ENCODE results near the gene FBXW8.

The FBXW8 gene

DNA sequence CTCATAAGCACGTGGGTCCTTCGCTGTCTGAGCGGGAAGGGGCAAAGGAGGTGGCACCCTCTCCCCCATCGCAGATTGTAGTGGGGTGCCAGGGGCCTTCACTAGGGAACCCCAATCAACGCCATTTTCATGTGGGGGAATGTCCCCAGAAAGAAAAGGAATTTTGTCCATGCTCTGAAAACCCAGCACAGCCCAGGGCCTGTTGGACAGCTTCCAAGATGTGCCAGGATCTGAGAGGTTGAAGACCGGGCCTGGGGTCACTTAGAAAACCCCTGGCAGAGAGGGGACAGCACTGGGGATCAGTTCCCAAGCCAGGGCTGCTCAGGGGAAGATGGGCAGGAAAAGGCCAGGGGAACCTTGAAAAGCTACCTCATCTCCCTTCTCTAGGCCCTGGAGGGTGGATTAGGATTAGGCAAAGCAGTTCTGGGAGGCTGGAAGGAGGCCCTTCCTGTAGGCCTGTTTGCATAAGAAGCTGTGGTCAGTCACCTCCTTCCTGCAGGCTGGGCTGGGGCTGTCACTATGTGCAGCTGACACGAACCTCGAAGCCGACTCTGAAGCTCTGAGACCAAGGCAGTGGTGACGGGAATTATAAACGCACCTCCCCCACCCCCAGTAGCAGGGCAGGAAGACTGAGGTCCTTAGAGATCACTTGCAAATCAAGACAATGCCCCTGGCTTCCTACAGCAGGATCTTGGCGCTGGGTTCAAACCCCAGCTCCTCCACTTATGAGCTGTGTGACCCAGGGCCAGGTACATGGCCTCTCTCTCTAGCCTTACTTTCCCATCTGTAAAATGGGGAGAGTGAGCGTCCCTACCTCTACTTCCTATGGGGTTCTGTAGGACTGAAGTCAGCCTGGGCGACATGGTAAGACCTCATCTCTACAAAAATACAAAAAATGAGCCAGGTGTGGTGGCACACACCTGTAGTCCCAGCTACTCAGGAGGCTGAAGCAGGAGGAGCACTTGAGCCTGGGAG, 159.5 kb downstream of the FBXW8 start (continued):
- TF ChIP-seq, protein P1, sequence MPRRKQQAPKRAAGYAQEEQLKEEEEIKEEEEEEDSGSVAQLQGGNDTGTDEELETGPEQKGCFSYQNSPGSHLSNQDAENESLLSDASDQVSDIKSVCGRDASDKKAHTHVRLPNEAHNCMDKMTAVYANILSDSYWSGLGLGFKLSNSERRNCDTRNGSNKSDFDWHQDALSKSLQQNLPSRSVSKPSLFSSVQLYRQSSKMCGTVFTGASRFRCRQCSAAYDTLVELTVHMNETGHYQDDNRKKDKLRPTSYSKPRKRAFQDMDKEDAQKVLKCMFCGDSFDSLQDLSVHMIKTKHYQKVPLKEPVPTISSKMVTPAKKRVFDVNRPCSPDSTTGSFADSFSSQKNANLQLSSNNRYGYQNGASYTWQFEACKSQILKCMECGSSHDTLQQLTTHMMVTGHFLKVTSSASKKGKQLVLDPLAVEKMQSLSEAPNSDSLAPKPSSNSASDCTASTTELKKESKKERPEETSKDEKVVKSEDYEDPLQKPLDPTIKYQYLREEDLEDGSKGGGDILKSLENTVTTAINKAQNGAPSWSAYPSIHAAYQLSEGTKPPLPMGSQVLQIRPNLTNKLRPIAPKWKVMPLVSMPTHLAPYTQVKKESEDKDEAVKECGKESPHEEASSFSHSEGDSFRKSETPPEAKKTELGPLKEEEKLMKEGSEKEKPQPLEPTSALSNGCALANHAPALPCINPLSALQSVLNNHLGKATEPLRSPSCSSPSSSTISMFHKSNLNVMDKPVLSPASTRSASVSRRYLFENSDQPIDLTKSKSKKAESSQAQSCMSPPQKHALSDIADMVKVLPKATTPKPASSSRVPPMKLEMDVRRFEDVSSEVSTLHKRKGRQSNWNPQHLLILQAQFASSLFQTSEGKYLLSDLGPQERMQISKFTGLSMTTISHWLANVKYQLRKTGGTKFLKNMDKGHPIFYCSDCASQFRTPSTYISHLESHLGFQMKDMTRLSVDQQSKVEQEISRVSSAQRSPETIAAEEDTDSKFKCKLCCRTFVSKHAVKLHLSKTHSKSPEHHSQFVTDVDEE (CRISPR knock-in tag; IDR thresholded peaks at IDR 0.05) = no peak

DNA sequence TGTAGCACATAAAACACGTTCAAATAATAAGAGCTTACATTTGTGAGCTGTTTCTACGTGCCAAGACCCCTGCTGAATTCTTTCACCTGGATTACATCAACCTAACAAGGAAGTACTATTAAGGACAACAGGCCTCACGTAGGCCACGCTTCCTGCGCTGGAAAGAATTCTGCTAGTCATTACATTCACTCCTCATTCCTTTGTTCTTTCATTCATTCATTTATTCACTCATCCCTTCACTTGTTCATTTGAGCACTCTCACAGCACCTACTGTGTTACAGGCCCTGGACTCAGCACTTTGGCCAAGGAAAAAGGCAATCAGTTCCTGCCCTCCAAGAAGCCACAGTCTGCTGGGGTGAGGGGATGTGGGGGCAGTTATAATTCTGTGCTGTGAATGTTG, 160.3 kb downstream of the FBXW8 start:
- TF ChIP-seq GLIS3 (CRISPR knock-in tag; IDR thresholded peaks at IDR 0.05) (no peak), PPARA (CRISPR knock-in tag; IDR thresholded peaks at IDR 0.05; ENCODE audit: borderline replicate concordance) (no peak), ZNF8 (CRISPR knock-in tag; IDR thresholded peaks at IDR 0.05) (no peak), ZC3H10 (CRISPR knock-in tag; IDR thresholded peaks at IDR 0.05) (no peak), ZFP30 (CRISPR knock-in tag; IDR thresholded peaks at IDR 0.05) (no peak), ARNTL (CRISPR knock-in tag; IDR thresholded peaks at IDR 0.05; ENCODE audit: borderline replicate concordance, low read depth) (no peak), ZFP3 (CRISPR knock-in tag; IDR thresholded peaks at IDR 0.05) (no peak)
- TF ChIP-seq, protein P2, sequence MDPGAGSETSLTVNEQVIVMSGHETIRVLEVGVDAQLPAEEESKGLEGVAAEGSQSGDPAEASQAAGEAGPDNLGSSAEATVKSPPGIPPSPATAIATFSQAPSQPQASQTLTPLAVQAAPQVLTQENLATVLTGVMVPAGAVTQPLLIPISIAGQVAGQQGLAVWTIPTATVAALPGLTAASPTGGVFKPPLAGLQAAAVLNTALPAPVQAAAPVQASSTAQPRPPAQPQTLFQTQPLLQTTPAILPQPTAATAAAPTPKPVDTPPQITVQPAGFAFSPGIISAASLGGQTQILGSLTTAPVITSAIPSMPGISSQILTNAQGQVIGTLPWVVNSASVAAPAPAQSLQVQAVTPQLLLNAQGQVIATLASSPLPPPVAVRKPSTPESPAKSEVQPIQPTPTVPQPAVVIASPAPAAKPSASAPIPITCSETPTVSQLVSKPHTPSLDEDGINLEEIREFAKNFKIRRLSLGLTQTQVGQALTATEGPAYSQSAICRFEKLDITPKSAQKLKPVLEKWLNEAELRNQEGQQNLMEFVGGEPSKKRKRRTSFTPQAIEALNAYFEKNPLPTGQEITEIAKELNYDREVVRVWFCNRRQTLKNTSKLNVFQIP (CRISPR knock-in tag; IDR thresholded peaks at IDR 0.05; ENCODE audit: borderline replicate concordance, low read depth) = no peak
- no peak for ATAC-seq

DNA sequence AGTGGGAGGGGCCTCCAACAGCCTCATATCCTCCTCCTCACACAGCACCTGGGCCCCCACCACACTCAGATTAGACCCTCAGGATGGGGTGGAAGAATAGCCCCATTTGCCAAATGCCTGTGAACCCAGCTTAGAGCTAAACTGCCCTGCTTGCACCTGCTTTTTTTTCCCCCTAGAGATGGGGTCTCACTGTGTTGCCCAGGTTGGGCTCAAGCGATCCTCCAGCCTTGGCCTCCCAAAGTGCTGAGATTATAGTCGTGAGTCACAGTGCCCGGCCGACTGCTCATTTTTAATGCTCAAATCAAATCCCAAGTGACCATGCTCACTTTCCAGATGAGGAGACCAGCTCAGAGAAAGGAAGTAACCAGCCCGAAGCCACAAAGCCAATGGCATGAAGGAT, 161.4 kb downstream of the FBXW8 start:
- TF ChIP-seq ZNF565 (CRISPR knock-in tag; conservative IDR thresholded peaks at IDR 0.05; ENCODE audit: low read depth) = no peak
- no peak for TF ChIP-seq RARB (CRISPR knock-in tag; IDR thresholded peaks at IDR 0.05)
- ATAC-seq = no peak

DNA sequence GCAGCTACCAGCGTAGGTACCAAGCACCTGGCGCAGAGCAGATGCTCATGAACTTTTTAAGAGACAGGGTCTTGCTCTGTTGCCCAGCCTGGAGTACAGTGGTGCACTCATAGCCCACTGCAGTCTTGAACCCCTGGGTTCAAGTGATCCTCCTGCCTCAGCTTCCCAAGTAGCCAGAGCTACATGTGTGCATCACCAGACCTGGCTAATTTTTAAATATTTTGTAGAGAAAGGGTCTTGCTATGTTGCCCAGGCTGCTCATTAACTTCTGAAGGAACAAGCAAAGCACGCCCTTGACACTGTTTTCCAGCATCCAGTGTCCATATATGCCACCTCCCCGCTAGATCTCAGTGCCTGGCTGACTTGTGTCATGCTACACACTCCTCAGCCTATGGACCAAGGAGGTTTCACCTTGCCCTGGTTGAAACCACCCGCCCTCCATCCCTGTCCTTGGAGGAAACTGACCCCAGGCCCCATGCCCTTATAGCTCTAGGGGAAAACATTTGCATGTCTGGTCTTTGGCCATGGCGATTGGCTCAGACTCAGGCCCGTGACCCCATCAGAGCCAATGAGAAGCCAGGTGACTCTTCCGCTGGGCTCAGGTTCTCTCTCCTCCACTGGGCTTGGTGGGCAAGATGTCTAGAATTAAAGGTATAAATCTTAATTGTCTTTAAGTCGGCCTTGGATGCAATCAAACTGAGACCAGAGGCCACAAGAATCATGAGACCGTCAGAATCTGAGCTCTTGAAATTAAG, 162.2 kb downstream of the FBXW8 start:
- TF ChIP-seq TOX (CRISPR knock-in tag; IDR thresholded peaks at IDR 0.05; ENCODE audit: borderline replicate concordance) (no peak), ARNTL (CRISPR knock-in tag; IDR thresholded peaks at IDR 0.05; ENCODE audit: borderline replicate concordance, low read depth) (no peak), PPARA (CRISPR knock-in tag; IDR thresholded peaks at IDR 0.05; ENCODE audit: borderline replicate concordance) (no peak), ISL1 (CRISPR knock-in tag; IDR thresholded peaks at IDR 0.05) (no peak), ZNF70 (CRISPR knock-in tag; IDR thresholded peaks at IDR 0.05) (no peak)
- TF ChIP-seq, protein P2 (CRISPR knock-in tag; IDR thresholded peaks at IDR 0.05; ENCODE audit: borderline replicate concordance, low read depth) = no peak
- TF ChIP-seq, protein P3, sequence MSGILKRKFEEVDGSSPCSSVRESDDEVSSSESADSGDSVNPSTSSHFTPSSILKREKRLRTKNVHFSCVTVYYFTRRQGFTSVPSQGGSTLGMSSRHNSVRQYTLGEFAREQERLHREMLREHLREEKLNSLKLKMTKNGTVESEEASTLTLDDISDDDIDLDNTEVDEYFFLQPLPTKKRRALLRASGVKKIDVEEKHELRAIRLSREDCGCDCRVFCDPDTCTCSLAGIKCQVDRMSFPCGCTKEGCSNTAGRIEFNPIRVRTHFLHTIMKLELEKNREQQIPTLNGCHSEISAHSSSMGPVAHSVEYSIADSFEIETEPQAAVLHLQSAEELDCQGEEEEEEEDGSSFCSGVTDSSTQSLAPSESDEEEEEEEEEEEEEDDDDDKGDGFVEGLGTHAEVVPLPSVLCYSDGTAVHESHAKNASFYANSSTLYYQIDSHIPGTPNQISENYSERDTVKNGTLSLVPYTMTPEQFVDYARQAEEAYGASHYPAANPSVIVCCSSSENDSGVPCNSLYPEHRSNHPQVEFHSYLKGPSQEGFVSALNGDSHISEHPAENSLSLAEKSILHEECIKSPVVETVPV (CRISPR knock-in tag; IDR thresholded peaks at IDR 0.05) = no peak

DNA sequence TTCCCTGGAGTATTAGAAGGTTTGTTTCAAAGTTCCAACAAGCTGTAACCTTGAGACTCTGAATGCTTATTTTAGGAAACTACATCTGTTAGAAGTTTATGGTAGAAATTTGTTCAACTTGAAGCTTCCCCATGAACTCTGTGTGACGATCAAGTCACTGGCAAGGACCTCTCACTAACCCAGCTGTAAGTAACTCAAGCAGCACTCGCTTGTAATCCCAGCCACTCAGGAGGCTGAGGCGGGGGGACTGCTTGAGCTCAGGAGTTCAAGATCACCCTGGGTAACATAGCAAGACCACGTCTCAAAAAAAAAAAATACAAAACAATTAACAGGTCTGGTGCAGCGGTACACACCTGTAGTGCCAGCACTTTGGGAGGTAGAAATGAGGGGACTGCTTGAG, 162.9 kb downstream of the FBXW8 start:
- TF ChIP-seq GLIS3 (CRISPR knock-in tag; IDR thresholded peaks at IDR 0.05) (no peak), ZNF70 (CRISPR knock-in tag; IDR thresholded peaks at IDR 0.05) (no peak), CSDC2 (CRISPR knock-in tag; IDR thresholded peaks at IDR 0.05) (no peak), ESRRG (CRISPR knock-in tag; IDR thresholded peaks at IDR 0.05) (no peak), ARNTL (CRISPR knock-in tag; IDR thresholded peaks at IDR 0.05; ENCODE audit: borderline replicate concordance, low read depth) (no peak), ZNF565 (CRISPR knock-in tag; conservative IDR thresholded peaks at IDR 0.05; ENCODE audit: low read depth) (no peak), ZC3H10 (CRISPR knock-in tag; IDR thresholded peaks at IDR 0.05) (no peak), RARB (CRISPR knock-in tag; IDR thresholded peaks at IDR 0.05) (no peak), ZNF8 (CRISPR knock-in tag; IDR thresholded peaks at IDR 0.05) (no peak), BACH2 (CRISPR knock-in tag; IDR thresholded peaks at IDR 0.05; ENCODE audit: borderline replicate concordance) (no peak)
- TF ChIP-seq, protein P4, sequence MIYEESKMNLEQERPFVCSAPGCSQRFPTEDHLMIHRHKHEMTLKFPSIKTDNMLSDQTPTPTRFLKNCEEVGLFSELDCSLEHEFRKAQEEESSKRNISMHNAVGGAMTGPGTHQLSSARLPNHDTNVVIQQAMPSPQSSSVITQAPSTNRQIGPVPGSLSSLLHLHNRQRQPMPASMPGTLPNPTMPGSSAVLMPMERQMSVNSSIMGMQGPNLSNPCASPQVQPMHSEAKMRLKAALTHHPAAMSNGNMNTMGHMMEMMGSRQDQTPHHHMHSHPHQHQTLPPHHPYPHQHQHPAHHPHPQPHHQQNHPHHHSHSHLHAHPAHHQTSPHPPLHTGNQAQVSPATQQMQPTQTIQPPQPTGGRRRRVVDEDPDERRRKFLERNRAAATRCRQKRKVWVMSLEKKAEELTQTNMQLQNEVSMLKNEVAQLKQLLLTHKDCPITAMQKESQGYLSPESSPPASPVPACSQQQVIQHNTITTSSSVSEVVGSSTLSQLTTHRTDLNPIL (CRISPR knock-in tag; IDR thresholded peaks at IDR 0.05; ENCODE audit: low read depth) = no peak
- ATAC-seq = no peak

More for the DNA sequence above, 162.2 kb downstream of the FBXW8 start:
- no peak for ATAC-seq
